Common myeloid progenitor, CD34-positive (primary cell): ENCODE results near the gene TRIM17.
A peak's percentile ranks its signal among the peaks of the same experiment; 100 is the strongest.
"Not testable (repeated sequence)": the region's sequence is repeated elsewhere in the genome, so short reads cannot be mapped to it uniquely, and the experiment has no call there.

Source experiments
- CTCF ChIA-PET: fragments of 350-600 bp; sonication (Branson Sonifier 250); formaldehyde crosslinking; loops from one replicate; lab custom pipeline; 2021; ENCODE audit warnings: antibody characterized with exemption; lab: Charles Lee
- POLR2A ChIA-PET: fragments of 350-600 bp; sonication (Branson Sonifier 250); formaldehyde crosslinking; loops from one replicate; lab custom pipeline; 2021; ENCODE audit warnings: antibody characterized with exemption; lab: Charles Lee
- DNase-seq, 3 donors: peaks; one replicate each; pipeline versions ENCODE4 v3.0.0 to v3.0.0-alpha.2; 2013
- H3K27ac ChIP-seq, 2 experiments: 1 replicate in 1 of 2; 2 replicates in 1 of 2; pipeline ENCODE4 v1.7.0; 2013; ENCODE audit warnings: inconsistent platforms in 2 of 2, low read length in 2 of 2, mild to moderate bottlenecking in 2 of 2, low read depth in 1 of 2, moderate library complexity in 1 of 2; ENCODE audit not compliant: severe bottlenecking in 2 of 2, insufficient read depth in 1 of 2, poor library complexity in 1 of 2
- H3K27me3 ChIP-seq, 5 experiments: replicated peaks in 2 of 5; 1 replicate in 3 of 5; 2 replicates in 2 of 5; pipeline versions ENCODE4 v1.6.1 to v1.7.0; 2013; ENCODE audit warnings: low read length in 4 of 5, mild to moderate bottlenecking in 2 of 5, moderate library complexity in 2 of 5, inconsistent platforms in 1 of 5; ENCODE audit not compliant: insufficient read depth in 5 of 5, control insufficient read depth in 4 of 5
- H3K36me3 ChIP-seq, 4 experiments: 1 replicate in 2 of 4; 2 replicates in 2 of 4; pipeline versions ENCODE4 v1.6.1 to v1.7.0; 2013; ENCODE audit warnings: low read length in 3 of 4, control low read depth in 1 of 4, mild to moderate bottlenecking in 1 of 4; ENCODE audit not compliant: control insufficient read depth in 4 of 4, insufficient read depth in 4 of 4
- H3K4me1 ChIP-seq, 4 experiments: 1 replicate in 3 of 4; 2 replicates in 1 of 4; pipeline versions ENCODE4 v1.6.1 to v1.7.1; 2013; ENCODE audit warnings: low read length in 3 of 4, mild to moderate bottlenecking in 3 of 4, control low read depth in 1 of 4, inconsistent platforms in 1 of 4, moderate library complexity in 1 of 4; ENCODE audit not compliant: control insufficient read depth in 4 of 4, insufficient read depth in 4 of 4; ENCODE audit errors: control extremely low read depth in 1 of 4
- H3K4me3 ChIP-seq, 7 experiments: 1 replicate in 4 of 7; 2 replicates in 3 of 7; pipeline versions ENCODE4 v1.5.1 to v1.7.0; 2013; ENCODE audit warnings: mild to moderate bottlenecking in 7 of 7, low read length in 6 of 7, moderate library complexity in 6 of 7, inconsistent platforms in 2 of 7, low read depth in 2 of 7, control low read depth in 1 of 7; ENCODE audit not compliant: insufficient read depth in 4 of 7, control insufficient read depth in 1 of 7; ENCODE audit errors: extremely low read depth in 1 of 7
- H3K9me3 ChIP-seq, 5 experiments: 1 replicate in 4 of 5; 2 replicates in 1 of 5; pipeline versions ENCODE4 v1.6.1 to v1.7.1; 2013; ENCODE audit warnings: low read length in 4 of 5, mild to moderate bottlenecking in 2 of 5, inconsistent platforms in 1 of 5, low read depth in 1 of 5, moderate library complexity in 1 of 5; ENCODE audit not compliant: control insufficient read depth in 4 of 5, insufficient read depth in 2 of 5; ENCODE audit errors: control extremely low read depth in 1 of 5
- WGBS: methylation state at CpG from one replicate; pipeline ENCODE4 v1.1.5; 2013; ENCODE audit not compliant: insufficient coverage; 5-methylcytosine and 5-hydroxymethylcytosine counted together

The TRIM17 gene

DNA sequence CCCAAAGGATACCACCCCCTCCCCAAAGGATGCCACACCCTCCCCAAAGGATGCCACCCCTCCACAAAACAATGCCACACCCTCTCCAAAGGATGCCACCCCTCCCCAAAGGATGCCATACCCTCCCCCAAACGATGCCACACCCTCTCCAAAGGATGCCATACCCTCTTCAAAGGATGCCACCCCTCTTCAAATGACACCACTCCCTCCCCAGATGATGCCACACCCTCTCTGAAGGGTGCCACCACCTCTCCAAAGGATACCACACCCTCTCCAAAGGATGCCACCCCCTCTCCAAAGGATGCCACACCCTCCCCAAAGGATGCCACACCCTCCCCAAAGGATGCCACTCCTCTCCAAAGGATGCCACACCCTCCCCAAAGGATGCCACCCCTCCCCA is 21.6 kb upstream of the TRIM17 start:
- DNase-seq: no peak
- Histone ChIP-seq H3K36me3 (no peaks in the 10 kb centered on the region), H3K4me3 (no peak overlapping the region), H3K27ac (no peak overlapping the region), H3K4me1 (no peaks in the 10 kb centered on the region), H3K27me3 (peaks cover 0 to 15% (median 12%) of the 10 kb centered on the region in 5 experiments), H3K9me3 (no peaks in the 10 kb centered on the region)
- 33% methylated on average over 1 of the region's 1 CpG for WGBS
- ChIA-PET CTCF (no interaction called here), POLR2A (no interaction called here)

DNA sequence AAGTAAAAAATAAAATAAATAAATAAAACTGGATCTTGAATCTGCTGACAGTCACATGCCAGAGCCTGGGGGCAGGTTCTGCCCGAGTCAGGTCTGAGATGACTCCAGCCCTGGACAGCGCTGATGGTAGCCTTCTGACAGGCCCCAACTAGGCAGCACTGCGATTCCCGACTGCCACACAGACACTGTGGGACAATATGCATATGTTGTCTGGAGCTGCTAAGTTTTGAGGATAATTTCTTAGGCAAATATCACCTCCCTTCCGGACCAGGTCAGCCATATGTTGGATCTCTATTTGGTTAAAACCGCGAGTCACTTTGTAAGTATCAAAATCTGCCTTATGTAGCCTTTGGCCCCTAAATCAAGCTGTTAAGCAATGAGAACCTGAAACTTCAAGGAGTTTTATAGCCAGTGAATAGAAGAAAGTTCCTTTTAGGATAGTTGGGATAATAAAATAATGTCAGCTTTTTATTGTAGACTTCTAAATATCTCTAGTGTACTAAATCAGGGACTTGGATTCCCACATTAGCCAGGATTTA is 20.8 kb upstream of the TRIM17 start:
- 100% methylated on average over 6 of the region's 7 CpGs for WGBS

DNA sequence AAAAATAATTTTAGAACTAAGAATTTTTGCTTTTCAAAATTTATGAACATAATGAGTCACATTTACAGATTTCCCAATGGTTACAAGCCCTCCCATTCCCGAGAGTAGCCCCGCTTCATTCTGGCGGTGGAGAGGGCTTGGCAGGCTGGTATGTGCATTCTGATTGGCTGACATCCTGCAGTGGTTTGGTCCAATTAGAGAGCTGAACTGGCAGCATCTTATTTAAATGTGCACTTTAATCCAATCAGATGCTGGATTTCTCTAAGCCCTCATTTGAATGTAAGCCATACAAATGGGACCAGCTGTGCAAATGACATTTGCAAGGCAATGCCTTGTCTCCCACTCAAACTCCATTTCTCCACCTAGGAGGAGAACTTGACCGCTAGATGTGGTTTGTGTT is 18.0 kb upstream of the TRIM17 start:
- 100% methylated on average over 4 of the region's 4 CpGs for WGBS
- POLR2A ChIA-PET: no interaction called here
- peaks cover 0 to 14% (median 7%) of the 10 kb centered on the region in 5 experiments for H3K27me3 ChIP-seq
- H3K4me1 ChIP-seq: no peaks in the 10 kb centered on the region
- DNase-seq: peak in 2 of 3 donors; percentile 13 to 17
- H3K27ac ChIP-seq: no peak overlapping the region
- no peaks in the 10 kb centered on the region for H3K36me3 ChIP-seq
- no peaks in the 10 kb centered on the region for H3K9me3 ChIP-seq
- no peak overlapping the region for H3K4me3 ChIP-seq
- CTCF ChIA-PET: interaction anchor here (0.6 to 2.1 kb wide), 3 partner anchors 10 to 13 kb away, joined by 3 to 5 read pairs (median 4); a partner anchor contains a TSS

More for the DNA sequence above, 20.8 kb upstream of the TRIM17 start:
- Histone ChIP-seq H3K9me3 (no peaks in the 10 kb centered on the region), H3K27me3 (peaks cover 0 to 14% (median 12%) of the 10 kb centered on the region in 5 experiments), H3K4me3 (no peak overlapping the region), H3K27ac (no peak overlapping the region), H3K4me1 (no peaks in the 10 kb centered on the region), H3K36me3 (no peaks in the 10 kb centered on the region)
- ChIA-PET CTCF (no interaction called here), POLR2A (no interaction called here)
- no peak for DNase-seq

DNA sequence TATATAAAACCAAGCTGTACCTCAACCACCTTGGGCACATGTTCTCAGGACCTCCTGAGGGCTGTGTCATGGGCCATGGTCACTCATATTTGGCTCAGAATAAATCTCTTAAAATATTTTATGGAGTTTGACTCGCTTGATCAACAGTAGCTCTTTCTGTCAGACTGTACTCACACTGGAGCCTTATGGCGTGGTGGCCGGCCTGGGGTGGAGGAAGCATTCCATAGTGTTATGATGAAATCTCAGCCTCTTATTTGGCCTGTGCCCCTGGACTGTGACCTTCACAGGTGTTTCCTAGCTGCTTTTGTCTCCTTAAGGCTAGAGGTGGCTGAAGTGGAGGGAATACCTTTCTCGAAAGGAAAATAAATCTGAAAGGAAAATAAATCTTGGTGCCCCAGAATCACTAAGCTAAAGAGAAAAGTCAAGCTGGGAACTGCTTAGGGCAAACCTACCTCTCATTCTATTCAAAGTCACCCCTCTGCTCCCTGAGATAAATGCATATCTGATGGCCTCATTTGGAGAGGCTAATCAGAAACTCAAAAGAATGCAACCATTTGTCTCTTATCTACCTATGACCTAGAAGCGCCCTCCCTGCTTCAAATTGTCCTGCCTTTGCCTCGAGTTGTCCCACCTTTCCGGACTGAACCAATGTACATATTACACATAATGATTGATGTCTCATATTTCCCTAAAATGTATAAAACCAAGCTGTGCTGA is 16.8 kb upstream of the TRIM17 start:
- H3K36me3 ChIP-seq, H3K9me3 ChIP-seq, DNase-seq, POLR2A ChIA-PET, H3K4me1 ChIP-seq, H3K4me3 ChIP-seq, H3K27ac ChIP-seq: not testable (repeated sequence)
- 100% methylated on average over 6 of the region's 7 CpGs for WGBS
- peaks cover 0 to 17% (median 11%) of the 10 kb centered on the region in 5 experiments for H3K27me3 ChIP-seq
- CTCF ChIA-PET: interaction anchor here (1.0 to 2.1 kb wide), 3 partner anchors 8 to 49 kb away, joined by 3 to 5 read pairs (median 4); a partner anchor contains a TSS

DNA sequence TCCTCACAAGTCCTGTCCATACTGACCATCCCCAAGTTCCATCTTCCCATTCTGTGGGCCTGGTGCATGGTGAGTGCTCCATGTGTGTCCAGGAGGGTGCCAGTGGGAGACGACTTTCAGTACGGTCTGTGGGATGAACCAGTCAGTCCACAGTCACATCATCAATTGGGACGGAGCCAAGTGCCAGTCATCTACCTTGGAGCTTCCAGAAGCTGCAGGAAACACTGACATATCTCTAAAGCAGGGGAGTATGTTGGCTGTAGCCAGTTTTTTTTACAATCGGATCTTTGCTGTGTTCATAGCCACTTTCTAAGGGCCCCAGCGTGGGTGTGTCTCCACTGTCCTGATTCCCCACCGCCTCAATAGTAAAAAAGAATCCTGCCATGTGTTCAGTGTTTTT is 13.6 kb upstream of the TRIM17 start:
- 96% methylated on average over 5 of the region's 6 CpGs for WGBS
- POLR2A ChIA-PET: no interaction called here
- no peaks in the 10 kb centered on the region for H3K9me3 ChIP-seq
- H3K27me3 ChIP-seq: peaks cover 0 to 16% (median 9%) of the 10 kb centered on the region in 5 experiments
- DNase-seq: no peak
- no peaks in the 10 kb centered on the region for H3K4me1 ChIP-seq
- no peaks in the 10 kb centered on the region for H3K36me3 ChIP-seq
- H3K27ac ChIP-seq: no peak overlapping the region
- no peak overlapping the region for H3K4me3 ChIP-seq
- CTCF ChIA-PET: no interaction called here

DNA sequence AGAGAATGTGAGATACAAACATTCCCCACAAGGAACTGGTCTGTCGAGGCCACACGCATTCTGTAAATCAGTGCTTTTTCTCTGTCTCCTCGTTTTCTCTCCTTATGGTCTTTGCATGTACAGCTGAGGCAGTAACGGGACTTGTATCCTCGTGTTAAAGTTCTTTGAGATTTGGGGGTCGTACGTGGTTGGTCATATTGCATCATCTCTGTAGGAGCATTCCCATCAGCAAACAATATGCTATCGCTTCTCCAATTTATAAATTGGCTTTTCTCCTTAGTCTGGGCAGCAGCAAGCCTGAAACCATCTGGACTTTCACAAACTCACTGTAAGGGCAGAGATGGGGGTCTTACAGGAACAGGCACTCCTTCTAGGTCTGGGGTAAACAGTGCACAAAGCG is 13.0 kb upstream of the TRIM17 start:
- Histone ChIP-seq H3K4me3 (no peak overlapping the region), H3K9me3 (no peaks in the 10 kb centered on the region), H3K27me3 (peaks cover 0 to 13% (median 9%) of the 10 kb centered on the region in 5 experiments), H3K4me1 (no peaks in the 10 kb centered on the region), H3K27ac (no peak overlapping the region), H3K36me3 (no peaks in the 10 kb centered on the region)
- no peak for DNase-seq
- POLR2A ChIA-PET: no interaction called here
- WGBS: 82% methylated on average over 9 of the region's 9 CpGs
- CTCF ChIA-PET: no interaction called here

DNA sequence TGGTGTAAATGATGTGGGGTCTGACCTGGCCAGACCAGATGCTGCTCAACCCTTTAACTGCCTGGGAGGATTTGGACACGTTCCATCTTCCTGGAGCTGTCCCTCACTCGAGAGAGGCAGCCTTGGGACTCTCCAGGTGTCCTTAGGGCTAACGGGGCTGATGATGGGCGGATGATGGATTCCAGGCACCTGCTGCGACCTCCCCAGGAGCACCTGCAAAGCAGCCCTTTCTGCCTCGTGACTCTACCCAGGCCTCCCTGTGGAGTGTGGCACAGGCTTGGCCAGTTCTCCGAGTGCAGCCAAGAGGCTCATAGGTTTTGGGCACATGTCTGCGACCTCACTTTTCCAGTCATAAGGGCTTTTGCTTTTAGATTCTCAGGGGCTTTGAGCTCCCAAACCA is 12.3 kb upstream of the TRIM17 start:
- Histone ChIP-seq H3K4me3 (no peak overlapping the region), H3K9me3 (no peaks in the 10 kb centered on the region), H3K27me3 (peaks cover 0 to 6% (median 5%) of the 10 kb centered on the region in 5 experiments), H3K27ac (no peak overlapping the region), H3K36me3 (no peaks in the 10 kb centered on the region), H3K4me1 (no peaks in the 10 kb centered on the region)
- DNase-seq: no peak
- ChIA-PET POLR2A (no interaction called here), CTCF (no interaction called here)
- WGBS: 94% methylated on average over 8 of the region's 8 CpGs
